ENCODE data around the gene SH3GL2. TPM values are rescaled to one million over a fixed set of nuclear protein-coding genes. Genes with fewer than 3 reads are reported as not detected.

Gene SH3GL2
- total and polyA plus RNA-seq, 2 donors (not counting 1 experiment from before 2014, with no cell fraction given) = not detected

DNA sequence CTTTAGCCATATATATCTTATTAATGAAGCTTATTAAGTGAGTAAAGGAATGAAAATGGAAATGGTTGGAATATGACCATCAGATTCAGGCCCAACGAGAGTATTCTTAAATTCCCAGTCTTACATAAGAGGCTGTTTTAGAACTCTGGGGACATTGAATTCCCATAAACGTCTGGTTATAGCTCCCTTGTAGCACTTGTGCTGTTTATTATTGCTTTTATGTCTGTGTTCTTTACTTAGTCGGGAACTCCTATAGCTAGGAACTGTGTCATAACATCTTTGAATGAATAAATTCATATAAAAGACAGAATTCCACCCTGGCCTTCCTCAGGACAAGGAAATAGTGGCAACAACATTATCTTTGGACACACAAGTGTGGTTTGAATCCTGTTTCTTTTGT, 58.4 kb downstream of the SH3GL2 start:
- no peak for DNase-seq
- Histone ChIP-seq H3K36me3 (replicated peaks in 1 of 2; ENCODE audit: control extremely low read depth in 1 of 2, control insufficient read depth in 1 of 2, extremely low read depth in 1 of 2, insufficient read depth in 2 of 2, low read length in 1 of 2) (no peaks in the 10 kb centered on the region), H3K4me2 (replicated peaks; ENCODE audit: low read depth, low read length, poor library complexity, severe bottlenecking) (no peak overlapping the region), H3K4me1 (ENCODE audit: control insufficient read depth in 2 of 2, insufficient read depth in 2 of 2, low read length in 2 of 2) (no peaks in the 10 kb centered on the region), H2AFZ (ENCODE audit: insufficient read depth, low read depth, low read length, poor library complexity, severe bottlenecking) (no peak overlapping the region), H4K20me1 (ENCODE audit: control insufficient read depth, insufficient read depth, low read length, poor library complexity, severe bottlenecking) (no peaks in the 10 kb centered on the region), H3K4me3 (ENCODE audit: control extremely low read depth in 1 of 5, extremely low read depth in 1 of 5, insufficient read depth in 1 of 5, low read depth in 2 of 5, low read length in 4 of 5) (no peak overlapping the region), H3K27me3 (replicated peaks in 1 of 4; ENCODE audit: control extremely low read depth in 1 of 4, control insufficient read depth in 3 of 4, insufficient read depth in 4 of 4, low read length in 3 of 4) (no peaks in the 10 kb centered on the region), H3K79me2 (ENCODE audit: control insufficient read depth, insufficient read depth, low read length) (no peaks in the 10 kb centered on the region), H3K9me3 (ENCODE audit: control extremely low read depth in 1 of 3, control insufficient read depth in 2 of 3, insufficient read depth in 1 of 3, low read length in 2 of 3) (no peaks in the 10 kb centered on the region), H3K9ac (ENCODE audit: low read length) (no peak overlapping the region), H3K27ac (ENCODE audit: low read length in 2 of 2) (no peak overlapping the region)
- Mint-ChIP-seq H3K4me3 (no peak overlapping the region), H3K27me3 (no peaks in the 10 kb centered on the region), H3K9me3 (ENCODE audit: insufficient read depth) (no peaks in the 10 kb centered on the region), H3K27ac (no peak overlapping the region), H3K4me1 (no peaks in the 10 kb centered on the region)
- CTCF ChIA-PET = no interaction called here
- no peak for TF ChIP-seq EZH2 (IDR thresholded peaks at IDR 0.05; ENCODE audit: borderline replicate concordance, insufficient read depth, low read depth, low read length, poor library complexity, severe bottlenecking)
- TF ChIP-seq, protein P1, sequence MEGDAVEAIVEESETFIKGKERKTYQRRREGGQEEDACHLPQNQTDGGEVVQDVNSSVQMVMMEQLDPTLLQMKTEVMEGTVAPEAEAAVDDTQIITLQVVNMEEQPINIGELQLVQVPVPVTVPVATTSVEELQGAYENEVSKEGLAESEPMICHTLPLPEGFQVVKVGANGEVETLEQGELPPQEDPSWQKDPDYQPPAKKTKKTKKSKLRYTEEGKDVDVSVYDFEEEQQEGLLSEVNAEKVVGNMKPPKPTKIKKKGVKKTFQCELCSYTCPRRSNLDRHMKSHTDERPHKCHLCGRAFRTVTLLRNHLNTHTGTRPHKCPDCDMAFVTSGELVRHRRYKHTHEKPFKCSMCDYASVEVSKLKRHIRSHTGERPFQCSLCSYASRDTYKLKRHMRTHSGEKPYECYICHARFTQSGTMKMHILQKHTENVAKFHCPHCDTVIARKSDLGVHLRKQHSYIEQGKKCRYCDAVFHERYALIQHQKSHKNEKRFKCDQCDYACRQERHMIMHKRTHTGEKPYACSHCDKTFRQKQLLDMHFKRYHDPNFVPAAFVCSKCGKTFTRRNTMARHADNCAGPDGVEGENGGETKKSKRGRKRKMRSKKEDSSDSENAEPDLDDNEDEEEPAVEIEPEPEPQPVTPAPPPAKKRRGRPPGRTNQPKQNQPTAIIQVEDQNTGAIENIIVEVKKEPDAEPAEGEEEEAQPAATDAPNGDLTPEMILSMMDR (IDR thresholded peaks at IDR 0.05) = no peak
- no peak for ATAC-seq (ENCODE audit: low read depth)
- intact Hi-C loops (cut with micrococcal nuclease) = no loop called here
- WGBS (ENCODE audit: insufficient coverage) = no CpG with 5 or more reads among the region's 3 CpGs
- POLR2A ChIA-PET = no interaction called here

DNA sequence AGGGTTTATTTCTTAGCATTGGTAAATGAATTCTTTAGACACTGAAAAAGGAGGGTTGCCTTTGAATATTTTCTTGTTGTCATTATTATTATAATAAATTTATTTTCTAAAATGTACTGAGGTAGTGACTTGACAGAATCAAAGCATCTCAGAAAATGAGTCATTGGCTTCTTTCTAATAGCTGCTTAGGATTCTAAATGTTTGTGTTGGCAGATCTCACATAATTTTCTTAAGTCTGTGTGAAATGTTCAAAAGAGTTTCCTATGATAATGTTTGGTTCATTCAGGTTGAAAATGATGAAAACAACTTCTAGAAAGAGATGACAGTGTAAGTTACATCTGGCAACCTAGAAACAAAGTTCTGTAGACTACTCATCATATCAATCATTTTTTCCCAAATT, 69.7 kb downstream of the SH3GL2 start:
- ChIA-PET POLR2A (no interaction called here), CTCF (no interaction called here)
- Histone ChIP-seq H3K4me3 (ENCODE audit: control extremely low read depth in 1 of 5, extremely low read depth in 1 of 5, insufficient read depth in 1 of 5, low read depth in 2 of 5, low read length in 4 of 5) (no peak overlapping the region), H3K4me1 (ENCODE audit: control insufficient read depth in 2 of 2, insufficient read depth in 2 of 2, low read length in 2 of 2) (no peaks in the 10 kb centered on the region), H3K4me2 (replicated peaks; ENCODE audit: low read depth, low read length, poor library complexity, severe bottlenecking) (no peak overlapping the region), H4K20me1 (ENCODE audit: control insufficient read depth, insufficient read depth, low read length, poor library complexity, severe bottlenecking) (no peaks in the 10 kb centered on the region), H2AFZ (ENCODE audit: insufficient read depth, low read depth, low read length, poor library complexity, severe bottlenecking) (no peak overlapping the region), H3K79me2 (ENCODE audit: control insufficient read depth, insufficient read depth, low read length) (no peaks in the 10 kb centered on the region), H3K27me3 (replicated peaks in 1 of 4; ENCODE audit: control extremely low read depth in 1 of 4, control insufficient read depth in 3 of 4, insufficient read depth in 4 of 4, low read length in 3 of 4) (no peaks in the 10 kb centered on the region), H3K27ac (ENCODE audit: low read length in 2 of 2) (no peak overlapping the region), H3K36me3 (replicated peaks in 1 of 2; ENCODE audit: control extremely low read depth in 1 of 2, control insufficient read depth in 1 of 2, extremely low read depth in 1 of 2, insufficient read depth in 2 of 2, low read length in 1 of 2) (no peaks in the 10 kb centered on the region), H3K9me3 (ENCODE audit: control extremely low read depth in 1 of 3, control insufficient read depth in 2 of 3, insufficient read depth in 1 of 3, low read length in 2 of 3) (peaks cover 0 to 6% (median 0%) of the 10 kb centered on the region in 3 donors), H3K9ac (ENCODE audit: low read length) (no peak overlapping the region)
- Mint-ChIP-seq H3K27me3 (no peaks in the 10 kb centered on the region), H3K4me3 (no peak overlapping the region), H3K9me3 (ENCODE audit: insufficient read depth) (no peaks in the 10 kb centered on the region), H3K27ac (no peak overlapping the region), H3K4me1 (no peaks in the 10 kb centered on the region)
- ATAC-seq (ENCODE audit: low read depth) (no peak), DNase-seq (no peak)
- intact Hi-C loops (cut with micrococcal nuclease) = no loop called here
- TF ChIP-seq EZH2 (IDR thresholded peaks at IDR 0.05; ENCODE audit: borderline replicate concordance, insufficient read depth, low read depth, low read length, poor library complexity, severe bottlenecking) = no peak
- TF ChIP-seq, protein P1 (IDR thresholded peaks at IDR 0.05) = no peak
